Thyroid gland (tissue), 4 donors: Measurements from ENCODE around the gene NRK. TPM values are rescaled to one million over a fixed set of nuclear protein-coding genes. Genes with fewer than 3 reads are reported as not detected.

ENCODE experiments used
- DNase-seq, 2 donors: peaks; one replicate each; pipeline ENCODE4 v3.0.0-alpha.2; 2019
- H3K27ac ChIP-seq, 3 donors: fragments of 200-600 bp; sonication (generic); 1 replicate in 2 of 3; 2 replicates in 1 of 3; pipeline ENCODE4 v1.5.1; 2016 to 2019; ENCODE audit warnings: mild to moderate bottlenecking in 1 of 3, moderate library complexity in 1 of 3
- H3K27me3 ChIP-seq: fragments of 200-600 bp; sonication (generic); one replicate; pipeline ENCODE4 v1.5.1; 2019
- H3K36me3 ChIP-seq, 2 donors: fragments of 200-600 bp; sonication (generic); one replicate each; pipeline ENCODE4 v1.5.1; 2016 to 2019
- H3K4me1 ChIP-seq, 2 donors: fragments of 200-600 bp; sonication (generic); one replicate each; pipeline ENCODE4 v1.5.1; 2017 to 2019
- H3K4me3 ChIP-seq, 3 donors: fragments of 200-600 bp; sonication (generic); replicated peaks in 1 of 3; 1 replicate in 2 of 3; 2 replicates in 1 of 3; pipeline ENCODE4 v1.5.1; 2016; ENCODE audit warnings: mild to moderate bottlenecking in 1 of 3
- H3K9me3 ChIP-seq: fragments of 200-600 bp; sonication (generic); one replicate; pipeline ENCODE4 v1.5.1; 2017
- POLR2A ChIP-seq, 2 donors: fragments of 450-650 bp; IDR thresholded peaks; one replicate each; pipeline ENCODE4 v1.6.1; 2017; ENCODE audit warnings: antibody characterized with exemption in 2 of 2, mild to moderate bottlenecking in 2 of 2, moderate library complexity in 1 of 2
- WGBS, 2 donors: methylation state at CpG; one replicate each; pipeline ENCODE4 v1.1.5; 2017; 5-methylcytosine and 5-hydroxymethylcytosine counted together
- intact Hi-C: fragments of 100-400 bp; cut with DNase I; formaldehyde crosslinking; loops from one replicate; pipeline ENCODE4 v1.15.1; 2023
- total RNA-seq, 4 donors: library from RNA; depleted of rRNA; stranded (reverse); fragments of >200 nt; gene quantifications; one replicate each; pipeline ENCODE4 v1.2.3, GENCODE V29; 2016
- TF ChIP-seq, protein P1 (sequence below), 6 experiments: fragments of 200-600 bp in 3 of 6; fragments of 450-650 bp in 3 of 6; sonication (generic) in 3 of 6; IDR thresholded peaks; one replicate each; pipeline ENCODE4 v1.5.1; 2016 to 2019; ENCODE audit warnings: antibody characterized with exemption in 6 of 6, mild to moderate bottlenecking in 2 of 6, inconsistent platforms in 1 of 6, moderate library complexity in 1 of 6

The NRK gene
- total RNA-seq, 4 donors from 2014 or later, result 0.67 to 1.9 (median 1.4) TPM

DNA sequence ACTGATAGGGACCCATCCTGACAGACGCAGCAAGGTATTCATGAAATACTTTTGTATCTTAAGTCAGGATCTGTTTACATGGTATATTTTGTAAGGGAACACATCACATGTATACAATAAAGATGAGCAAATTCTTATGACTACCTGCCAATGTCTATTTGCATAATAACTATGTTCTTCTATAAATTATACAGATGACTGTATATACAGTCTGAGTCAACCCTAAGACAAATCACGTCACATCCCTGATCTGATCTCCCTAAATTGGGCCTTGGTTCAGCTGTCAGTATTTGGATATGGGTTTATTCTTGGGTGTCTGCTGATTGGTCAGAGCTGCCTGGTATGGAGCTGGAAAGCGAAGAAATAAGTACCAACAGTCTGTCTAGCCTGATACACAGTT, 122.9 kb downstream of the NRK start:
- 91 to 93% methylated on average over 3 of the region's 3 CpGs for WGBS, 2 donors
- TF ChIP-seq POLR2A (IDR thresholded peaks at IDR 0.05), result no peak
- TF ChIP-seq, protein P1, sequence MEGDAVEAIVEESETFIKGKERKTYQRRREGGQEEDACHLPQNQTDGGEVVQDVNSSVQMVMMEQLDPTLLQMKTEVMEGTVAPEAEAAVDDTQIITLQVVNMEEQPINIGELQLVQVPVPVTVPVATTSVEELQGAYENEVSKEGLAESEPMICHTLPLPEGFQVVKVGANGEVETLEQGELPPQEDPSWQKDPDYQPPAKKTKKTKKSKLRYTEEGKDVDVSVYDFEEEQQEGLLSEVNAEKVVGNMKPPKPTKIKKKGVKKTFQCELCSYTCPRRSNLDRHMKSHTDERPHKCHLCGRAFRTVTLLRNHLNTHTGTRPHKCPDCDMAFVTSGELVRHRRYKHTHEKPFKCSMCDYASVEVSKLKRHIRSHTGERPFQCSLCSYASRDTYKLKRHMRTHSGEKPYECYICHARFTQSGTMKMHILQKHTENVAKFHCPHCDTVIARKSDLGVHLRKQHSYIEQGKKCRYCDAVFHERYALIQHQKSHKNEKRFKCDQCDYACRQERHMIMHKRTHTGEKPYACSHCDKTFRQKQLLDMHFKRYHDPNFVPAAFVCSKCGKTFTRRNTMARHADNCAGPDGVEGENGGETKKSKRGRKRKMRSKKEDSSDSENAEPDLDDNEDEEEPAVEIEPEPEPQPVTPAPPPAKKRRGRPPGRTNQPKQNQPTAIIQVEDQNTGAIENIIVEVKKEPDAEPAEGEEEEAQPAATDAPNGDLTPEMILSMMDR (IDR thresholded peaks at IDR 0.05), result no peak
- H3K27ac ChIP-seq, result no peak overlapping the region
- no peak for DNase-seq
- H3K4me3 ChIP-seq, result no peak overlapping the region
- intact Hi-C loops, result no loop called here
- H3K4me1 ChIP-seq, result no peaks in the 10 kb centered on the region
- no peaks in the 10 kb centered on the region for H3K9me3 ChIP-seq
- H3K36me3 ChIP-seq, result no peaks in the 10 kb centered on the region
- H3K27me3 ChIP-seq, result no peaks in the 10 kb centered on the region

DNA sequence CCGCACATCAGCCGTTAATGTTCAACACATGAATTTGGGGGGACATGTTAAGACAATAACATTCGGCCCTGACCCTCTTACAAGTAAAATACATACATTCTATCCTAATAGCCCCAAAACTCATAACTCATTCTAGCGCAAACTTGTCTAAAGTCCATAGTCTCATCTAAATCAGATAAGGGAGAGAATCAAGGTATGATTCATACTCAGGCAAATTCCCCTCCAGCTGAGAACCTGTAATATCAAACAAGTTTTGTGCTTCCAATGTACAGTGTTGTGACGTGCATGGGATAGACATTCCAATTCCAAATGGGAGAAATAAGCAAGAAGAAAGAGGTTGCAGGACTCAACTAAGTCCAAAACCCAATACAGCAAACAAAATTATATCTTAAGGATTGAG, 147.1 kb downstream of the NRK start:
- WGBS, 2 donors, result 87 to 93% methylated on average over 5 of the region's 5 CpGs
- H3K9me3 ChIP-seq, result no peaks in the 10 kb centered on the region
- no peak overlapping the region for H3K27ac ChIP-seq
- no peaks in the 10 kb centered on the region for H3K27me3 ChIP-seq
- intact Hi-C loops, result no loop called here
- DNase-seq, result no peak
- TF ChIP-seq, protein P1 (IDR thresholded peaks at IDR 0.05), result no peak
- TF ChIP-seq POLR2A (IDR thresholded peaks at IDR 0.05), result no peak
- no peaks in the 10 kb centered on the region for H3K36me3 ChIP-seq
- H3K4me1 ChIP-seq, result no peaks in the 10 kb centered on the region
- H3K4me3 ChIP-seq, result no peak overlapping the region

DNA sequence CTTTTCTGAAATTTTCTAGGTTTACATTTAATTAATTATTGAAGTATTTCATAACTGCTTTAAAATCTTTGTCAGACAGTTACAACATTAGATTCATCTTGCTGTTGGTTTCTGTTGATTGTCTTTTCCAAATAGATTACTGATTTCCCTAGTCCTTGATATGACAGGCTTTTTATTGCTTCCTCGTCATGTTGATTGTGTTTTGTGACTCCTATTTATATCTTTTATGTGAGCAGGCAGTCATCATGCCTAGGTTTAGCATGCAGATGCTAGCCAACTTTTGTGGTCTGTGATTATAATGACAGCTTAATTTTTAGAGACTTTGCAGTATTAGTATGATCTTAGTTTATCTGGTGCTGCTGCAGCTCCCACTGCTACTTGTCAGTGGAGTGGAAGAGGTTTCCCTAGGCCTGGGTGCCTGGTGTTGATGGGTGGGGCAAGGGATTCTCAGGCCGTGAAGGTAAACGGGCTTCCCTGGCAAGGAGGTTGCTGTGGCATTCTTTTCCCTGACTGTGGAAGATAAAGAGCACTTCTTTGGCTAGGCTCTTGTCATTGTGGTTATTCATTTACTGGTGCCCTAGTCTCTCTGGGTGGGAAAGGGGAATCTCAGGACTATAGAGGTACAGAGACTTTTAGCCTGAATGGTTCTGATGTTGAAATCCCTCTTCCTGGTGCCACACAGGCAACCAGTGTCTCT, 150.5 kb downstream of the NRK start:
- Histone ChIP-seq H3K9me3 (no peaks in the 10 kb centered on the region), H3K4me1 (no peaks in the 10 kb centered on the region), H3K36me3 (no peaks in the 10 kb centered on the region), H3K4me3 (no peak overlapping the region), H3K27me3 (no peaks in the 10 kb centered on the region), H3K27ac (no peak overlapping the region)
- TF ChIP-seq POLR2A (IDR thresholded peaks at IDR 0.05), result no peak
- TF ChIP-seq, protein P1 (IDR thresholded peaks at IDR 0.05), result no peak
- 36 to 43% methylated on average over 3 of the region's 3 CpGs for WGBS, 2 donors
- no peak for DNase-seq
- intact Hi-C loops, result no loop called here

DNA sequence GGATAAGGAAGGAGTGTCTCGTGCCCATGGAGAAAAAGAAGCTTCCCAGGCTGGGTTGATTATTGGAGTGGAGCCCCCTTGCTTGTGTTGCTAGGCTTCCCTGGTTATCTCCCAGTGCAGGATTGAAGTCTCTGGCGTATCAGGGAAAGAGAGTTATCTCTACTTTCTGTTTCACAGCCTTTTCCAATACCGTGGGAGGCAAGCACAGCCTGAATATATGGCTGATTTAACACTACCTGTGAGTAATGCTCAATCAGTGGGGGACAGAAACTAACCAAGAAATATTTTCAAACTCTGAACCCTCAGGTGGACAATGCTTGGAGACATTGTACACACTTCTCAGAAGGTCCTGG, 151.0 kb downstream of the NRK start:
- Histone ChIP-seq H3K27me3 (no peaks in the 10 kb centered on the region), H3K4me1 (no peaks in the 10 kb centered on the region), H3K9me3 (no peaks in the 10 kb centered on the region), H3K36me3 (no peaks in the 10 kb centered on the region), H3K27ac (no peak overlapping the region), H3K4me3 (no peak overlapping the region)
- 45 to 68% methylated on average over 2 to 3 of the region's 3 CpGs for WGBS, 2 donors
- no peak for DNase-seq
- intact Hi-C loops, result no loop called here
- no peak for TF ChIP-seq POLR2A (IDR thresholded peaks at IDR 0.05)
- TF ChIP-seq, protein P1 (IDR thresholded peaks at IDR 0.05), result no peak

DNA sequence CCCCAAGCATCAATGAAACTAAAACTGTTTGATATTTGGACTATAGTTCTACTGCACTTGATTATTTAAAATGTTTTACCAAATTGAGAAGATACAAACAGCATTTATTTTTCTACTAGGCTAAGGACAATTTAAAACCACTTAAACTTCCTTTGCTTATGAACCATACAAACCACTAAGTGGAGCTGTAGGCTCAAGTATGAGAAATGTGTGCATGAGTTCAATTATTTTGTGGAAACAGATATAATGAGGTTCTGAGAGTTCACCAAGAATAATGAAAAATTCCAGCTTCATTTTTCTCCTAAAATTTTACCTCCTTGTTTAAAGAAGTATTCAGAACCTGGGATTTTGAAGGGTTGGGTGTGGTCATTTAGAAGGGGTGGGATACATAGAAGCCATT, 153.0 kb downstream of the NRK start:
- Histone ChIP-seq H3K27ac (no peak overlapping the region), H3K27me3 (no peaks in the 10 kb centered on the region), H3K4me1 (no peaks in the 10 kb centered on the region), H3K36me3 (no peaks in the 10 kb centered on the region), H3K4me3 (no peak overlapping the region), H3K9me3 (no peaks in the 10 kb centered on the region)
- no peak for DNase-seq
- intact Hi-C loops, result no loop called here
- TF ChIP-seq, protein P1 (IDR thresholded peaks at IDR 0.05), result peak in 2 of 6 experiments; percentile 23 to 36
- TF ChIP-seq POLR2A (IDR thresholded peaks at IDR 0.05), result no peak
